ENCODE data around the gene POLK.
"Not testable (repeated sequence)": the region's sequence is repeated elsewhere in the genome, so short reads cannot be mapped to it uniquely, and the experiment has no call there.

The POLK gene

GRCh38 chr5:75588666-75589065 lies 77.0 kb downstream of the POLK start:
- no peak for DNase-seq
- in situ Hi-C loops (cut with MboI; ENCODE audit: low pct_unique_long_range_greater_than_20kb, low sequenced_read_pairs) = no loop called here

- in situ Hi-C loops (cut with MboI; ENCODE audit: low pct_unique_long_range_greater_than_20kb, low sequenced_read_pairs) = no loop called here
- DNase-seq = no peak
Observed at GRCh38 chr5:75600535-75600934, 88.8 kb downstream of the POLK start.

- no peak for DNase-seq
- in situ Hi-C loops (cut with MboI; ENCODE audit: low pct_unique_long_range_greater_than_20kb, low sequenced_read_pairs) = no loop called here
Observed at GRCh38 chr5:75601567-75601966, 89.9 kb downstream of the POLK start.

- in situ Hi-C loops (cut with MboI; ENCODE audit: low pct_unique_long_range_greater_than_20kb, low sequenced_read_pairs) = no loop called here
- DNase-seq = no peak
Observed at GRCh38 chr5:75601996-75602395, 90.3 kb downstream of the POLK start.

GRCh38 chr5:75603371-75603770 lies 91.7 kb downstream of the POLK start:
- in situ Hi-C loops (cut with MboI; ENCODE audit: low pct_unique_long_range_greater_than_20kb, low sequenced_read_pairs) = no loop called here
- no peak for DNase-seq

- in situ Hi-C loops (cut with MboI; ENCODE audit: low pct_unique_long_range_greater_than_20kb, low sequenced_read_pairs) = no loop called here
Observed at GRCh38 chr5:75603821-75604220, 92.1 kb downstream of the POLK start.

GRCh38 chr5:75607341-75607740 lies 95.7 kb downstream of the POLK start:
- peak; percentile 57 for DNase-seq
- in situ Hi-C loops (cut with MboI; ENCODE audit: low pct_unique_long_range_greater_than_20kb, low sequenced_read_pairs) = not testable (repeated sequence)

More at GRCh38 chr5:75603821-75604220, 92.1 kb downstream of the POLK start:
- DNase-seq = no peak

GRCh38 chr5:75608870-75609269 lies 97.2 kb downstream of the POLK start:
- no peak for DNase-seq
- in situ Hi-C loops (cut with MboI; ENCODE audit: low pct_unique_long_range_greater_than_20kb, low sequenced_read_pairs) = no loop called here

- DNase-seq = no peak
- in situ Hi-C loops (cut with MboI; ENCODE audit: low pct_unique_long_range_greater_than_20kb, low sequenced_read_pairs) = no loop called here
Observed at GRCh38 chr5:75610201-75610600, 98.5 kb downstream of the POLK start.

- DNase-seq; in situ Hi-C loops (cut with MboI; ENCODE audit: low pct_unique_long_range_greater_than_20kb, low sequenced_read_pairs): not testable (repeated sequence)
Observed at GRCh38 chr5:75610859-75611310, 99.2 kb downstream of the POLK start.

- DNase-seq = no peak
- in situ Hi-C loops (cut with MboI; ENCODE audit: low pct_unique_long_range_greater_than_20kb, low sequenced_read_pairs) = no loop called here
Observed at GRCh38 chr5:75611311-75612225, 99.9 kb downstream of the POLK start, which contains the start of gene ANKDD1B. Gene ANKDD1B (plus strand): TSS chr5:75611453. CDS start chr5:75611635, 182 bp downstream.

GRCh38 chr5:75612226-75612569 lies 100.5 kb downstream of the POLK start:
- in situ Hi-C loops (cut with MboI; ENCODE audit: low pct_unique_long_range_greater_than_20kb, low sequenced_read_pairs) = no loop called here
- no peak for DNase-seq

GRCh38 chr5:75612901-75613300 lies 101.2 kb downstream of the POLK start:
- in situ Hi-C loops (cut with MboI; ENCODE audit: low pct_unique_long_range_greater_than_20kb, low sequenced_read_pairs) = no loop called here
- no peak for DNase-seq

- DNase-seq = no peak
- in situ Hi-C loops (cut with MboI; ENCODE audit: low pct_unique_long_range_greater_than_20kb, low sequenced_read_pairs) = no loop called here
Observed at GRCh38 chr5:75614176-75614575, 102.5 kb downstream of the POLK start.

- in situ Hi-C loops (cut with MboI; ENCODE audit: low pct_unique_long_range_greater_than_20kb, low sequenced_read_pairs) = no loop called here
- DNase-seq = no peak
Observed at GRCh38 chr5:75616371-75616881, 104.7 kb downstream of the POLK start.

GRCh38 chr5:75616971-75617621 lies 105.4 kb downstream of the POLK start:
- no peak for DNase-seq
- in situ Hi-C loops (cut with MboI; ENCODE audit: low pct_unique_long_range_greater_than_20kb, low sequenced_read_pairs) = no loop called here

- in situ Hi-C loops (cut with MboI; ENCODE audit: low pct_unique_long_range_greater_than_20kb, low sequenced_read_pairs) = no loop called here
- no peak for DNase-seq
Observed at GRCh38 chr5:75617736-75618352, 106.2 kb downstream of the POLK start.

- no peak for DNase-seq
- in situ Hi-C loops (cut with MboI; ENCODE audit: low pct_unique_long_range_greater_than_20kb, low sequenced_read_pairs) = no loop called here
Observed at GRCh38 chr5:75620184-75620959, 108.7 kb downstream of the POLK start.

- in situ Hi-C loops (cut with MboI; ENCODE audit: low pct_unique_long_range_greater_than_20kb, low sequenced_read_pairs) = no loop called here
- no peak for DNase-seq
Observed at GRCh38 chr5:75622564-75622963, 110.9 kb downstream of the POLK start.

Measured in KBM-7 (cell line).